ENCODE data around the gene UPK3B.
"Not testable (repeated sequence)": the region's sequence is repeated elsewhere in the genome, so short reads cannot be mapped to it uniquely, and the experiment has no call there.

DNA sequence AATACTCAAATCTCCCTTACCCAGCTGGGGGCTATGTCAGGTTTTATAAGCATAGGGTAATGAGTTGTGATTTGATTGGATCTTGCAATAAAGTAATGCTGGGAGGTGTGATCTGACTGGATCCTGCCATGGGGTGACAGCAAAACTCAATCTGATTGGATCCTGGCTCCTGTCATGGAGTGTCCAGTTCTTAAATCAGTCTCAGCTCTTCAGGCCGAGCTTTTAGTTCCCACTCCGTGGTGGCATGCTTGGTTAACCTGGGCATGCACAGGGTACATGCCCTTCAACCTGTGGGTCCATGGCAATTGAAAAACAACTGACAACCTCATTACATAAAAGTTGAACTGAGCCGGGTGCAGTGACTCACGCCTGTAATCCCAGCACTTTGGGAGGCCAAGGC lies 15.8 kb downstream of the UPK3B start:
- TF ChIP-seq, protein P1, sequence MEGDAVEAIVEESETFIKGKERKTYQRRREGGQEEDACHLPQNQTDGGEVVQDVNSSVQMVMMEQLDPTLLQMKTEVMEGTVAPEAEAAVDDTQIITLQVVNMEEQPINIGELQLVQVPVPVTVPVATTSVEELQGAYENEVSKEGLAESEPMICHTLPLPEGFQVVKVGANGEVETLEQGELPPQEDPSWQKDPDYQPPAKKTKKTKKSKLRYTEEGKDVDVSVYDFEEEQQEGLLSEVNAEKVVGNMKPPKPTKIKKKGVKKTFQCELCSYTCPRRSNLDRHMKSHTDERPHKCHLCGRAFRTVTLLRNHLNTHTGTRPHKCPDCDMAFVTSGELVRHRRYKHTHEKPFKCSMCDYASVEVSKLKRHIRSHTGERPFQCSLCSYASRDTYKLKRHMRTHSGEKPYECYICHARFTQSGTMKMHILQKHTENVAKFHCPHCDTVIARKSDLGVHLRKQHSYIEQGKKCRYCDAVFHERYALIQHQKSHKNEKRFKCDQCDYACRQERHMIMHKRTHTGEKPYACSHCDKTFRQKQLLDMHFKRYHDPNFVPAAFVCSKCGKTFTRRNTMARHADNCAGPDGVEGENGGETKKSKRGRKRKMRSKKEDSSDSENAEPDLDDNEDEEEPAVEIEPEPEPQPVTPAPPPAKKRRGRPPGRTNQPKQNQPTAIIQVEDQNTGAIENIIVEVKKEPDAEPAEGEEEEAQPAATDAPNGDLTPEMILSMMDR (conservative IDR thresholded peaks at IDR 0.05): not testable (repeated sequence)
- TF ChIP-seq EZH2 (IDR thresholded peaks at IDR 0.05; ENCODE audit: low read depth): not testable (repeated sequence)

All from PC-9 (cell line).